GM12865 (cell line): ENCODE data around the gene PKP1.

ENCODE experiments used
- DNase-seq: peaks from one replicate; pipeline ENCODE4 v3.0.0; 2010; ENCODE audit warnings: low read depth
- H3K4me3 ChIP-seq: 2 replicates; pipeline ENCODE4 v1.5.1; 2011; ENCODE audit warnings: mild to moderate bottlenecking, low read depth, low read length, control low read depth
- CTCF ChIP-seq: IDR thresholded peaks from 2 replicates; pipeline ENCODE4 v1.5.1; 2011; ENCODE audit warnings: low read length, control low read depth, low read depth, inconsistent platforms; ENCODE audit not compliant: insufficient read depth; ENCODE audit errors: missing control alignments

The PKP1 gene

GRCh38 chr1:201251411-201251810 is 31.9 kb upstream of the PKP1 start:
- DNase-seq = no peak
- H3K4me3 ChIP-seq = no peak overlapping the region

DNA sequence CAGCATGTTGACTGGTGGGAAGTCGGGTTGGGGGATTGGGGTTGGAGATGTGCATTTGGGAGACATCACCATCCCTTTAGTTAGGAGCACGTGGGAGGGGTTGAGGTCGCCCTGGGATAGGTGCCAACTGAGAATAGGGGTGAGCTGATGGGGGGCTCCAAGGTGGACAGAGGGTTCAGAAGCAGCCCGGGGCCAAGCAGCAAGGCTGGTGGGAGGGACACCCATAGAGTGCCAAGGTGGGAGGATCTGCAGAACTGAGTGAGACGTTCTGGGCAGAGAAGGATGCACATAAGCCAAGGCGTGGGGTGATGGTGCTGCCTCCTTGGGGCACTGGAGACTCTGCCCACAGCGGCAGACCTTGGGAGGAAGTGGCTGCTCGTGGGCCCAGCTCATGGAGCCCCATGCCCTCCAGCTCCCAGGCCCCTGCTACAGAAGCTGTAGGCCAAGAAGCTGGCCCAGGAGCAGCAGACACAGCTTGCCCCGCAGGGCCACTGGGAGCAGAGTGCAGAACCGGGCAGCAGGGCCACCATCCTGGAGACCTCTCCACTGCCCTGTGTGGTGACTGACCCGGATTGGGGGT is 31.4 kb upstream of the PKP1 start:
- no peak for TF ChIP-seq CTCF

More at GRCh38 chr1:201251411-201251810, 31.9 kb upstream of the PKP1 start:
- TF ChIP-seq CTCF = no peak

GRCh38 chr1:201252944-201253371 is 30.3 kb upstream of the PKP1 start:
- no peak overlapping the region for H3K4me3 ChIP-seq
- no peak for TF ChIP-seq CTCF
- no peak for DNase-seq

More for the DNA sequence above, 31.4 kb upstream of the PKP1 start:
- DNase-seq = no peak
- H3K4me3 ChIP-seq = no peak overlapping the region

- DNase-seq = no peak
- H3K4me3 ChIP-seq = no peak overlapping the region
- TF ChIP-seq CTCF = no peak
Measured at GRCh38 chr1:201253411-201253810, 29.9 kb upstream of the PKP1 start.

- no peak for TF ChIP-seq CTCF
- DNase-seq = no peak
- H3K4me3 ChIP-seq = no peak overlapping the region
Measured at GRCh38 chr1:201253906-201254624, 29.2 kb upstream of the PKP1 start.

DNA sequence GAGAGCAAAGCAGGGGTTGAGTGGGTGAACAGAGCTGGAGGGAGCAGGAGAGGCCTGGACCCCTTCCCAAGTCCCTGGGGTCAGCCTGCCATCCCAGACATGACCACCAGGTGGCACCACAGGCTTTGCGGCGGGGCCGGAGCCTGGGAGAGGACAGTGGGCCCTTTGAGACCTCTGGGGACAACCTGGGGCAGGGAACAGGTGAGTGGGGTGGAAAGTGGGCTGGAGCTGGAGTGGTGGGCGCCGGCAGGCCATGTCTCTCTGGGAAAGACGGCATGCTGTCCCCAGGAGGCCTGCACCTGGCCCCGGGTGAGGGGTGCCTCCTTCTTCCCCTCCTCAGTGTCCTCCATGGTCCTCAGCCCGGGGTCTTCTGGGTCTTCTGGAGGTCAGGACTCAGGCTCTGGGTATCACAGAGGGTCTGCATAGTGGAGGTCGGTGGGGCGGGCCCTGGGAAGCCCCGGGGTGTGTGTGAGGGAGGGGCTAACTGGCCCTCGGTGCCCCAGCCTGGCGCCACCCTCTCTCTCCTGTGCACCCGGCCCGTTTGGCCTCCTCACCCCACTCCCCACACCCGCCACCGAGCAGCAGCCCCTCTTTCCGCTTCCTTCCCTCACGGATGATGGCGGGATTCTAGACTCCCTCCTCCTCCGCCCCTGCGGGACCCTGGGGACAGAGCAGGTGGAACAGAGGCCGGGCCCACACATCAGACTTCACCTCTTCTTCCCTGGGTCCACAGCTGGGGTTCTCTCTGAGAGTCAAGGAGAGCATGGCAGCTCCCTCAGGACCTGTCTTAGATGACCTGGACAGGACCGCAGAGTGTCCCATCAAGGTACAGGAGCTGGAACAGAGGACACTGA is 28.5 kb upstream of the PKP1 start:
- TF ChIP-seq CTCF = peak; percentile 97
- H3K4me3 ChIP-seq = no peak overlapping the region
- peak; percentile 51 for DNase-seq
